ENCODE data around the gene ABCC4.
"Not testable (repeated sequence)": the region's sequence is repeated elsewhere in the genome, so short reads cannot be mapped to it uniquely, and the experiment has no call there.

The ABCC4 gene

GRCh38 chr13:95199896-95200295 is 101.4 kb downstream of the ABCC4 start:
- no peak for TF ChIP-seq CTCF (IDR thresholded peaks at IDR 0.05; ENCODE audit: low read depth, low read length)
- no peak for DNase-seq
- Histone ChIP-seq H3K4me3 (ENCODE audit: low read depth, low read length) (no peak overlapping the region), H3K4me1 (no peaks in the 10 kb centered on the region), H3K27me3 (no peaks in the 10 kb centered on the region), H3K36me3 (no peaks in the 10 kb centered on the region), H3K9me3 (no peaks in the 10 kb centered on the region)

GRCh38 chr13:95198606-95199005 is 102.6 kb downstream of the ABCC4 start:
- H3K4me1 ChIP-seq; DNase-seq; H3K36me3 ChIP-seq; H3K4me3 ChIP-seq (ENCODE audit: low read depth, low read length); H3K9me3 ChIP-seq; H3K27me3 ChIP-seq: not testable (repeated sequence)

DNA sequence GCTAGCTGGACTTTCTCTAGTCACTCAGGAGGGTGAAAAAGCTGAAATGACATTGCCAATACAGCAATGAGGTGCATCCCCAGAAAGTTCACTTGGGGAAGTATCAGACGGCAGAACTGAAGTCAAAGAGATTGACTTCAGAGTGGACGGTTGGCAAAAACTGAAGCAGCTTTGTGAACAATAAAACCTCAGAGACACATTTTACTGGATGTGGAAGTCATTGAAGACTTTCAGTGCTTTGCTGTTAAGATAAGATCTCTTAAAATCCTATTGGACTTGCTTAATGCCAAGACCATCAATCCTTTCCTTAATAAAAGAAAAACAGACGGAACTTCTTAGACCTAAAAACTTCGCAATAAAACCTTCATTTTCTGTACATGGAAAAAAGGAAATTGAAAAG is 103.7 kb downstream of the ABCC4 start:
- Histone ChIP-seq H3K4me1 (no peaks in the 10 kb centered on the region), H3K36me3 (no peaks in the 10 kb centered on the region), H3K27me3 (no peaks in the 10 kb centered on the region), H3K4me3 (ENCODE audit: low read depth, low read length) (no peak overlapping the region), H3K9me3 (no peaks in the 10 kb centered on the region)
- no peak for TF ChIP-seq CTCF (IDR thresholded peaks at IDR 0.05; ENCODE audit: low read depth, low read length)
- no peak for DNase-seq

GRCh38 chr13:95195146-95195545 is 106.1 kb downstream of the ABCC4 start:
- no peaks in the 10 kb centered on the region for H3K27me3 ChIP-seq
- DNase-seq, result no peak
- no peak for TF ChIP-seq CTCF (IDR thresholded peaks at IDR 0.05; ENCODE audit: low read depth, low read length)
- no peaks in the 10 kb centered on the region for H3K9me3 ChIP-seq
- no peaks in the 10 kb centered on the region for H3K36me3 ChIP-seq
- H3K4me3 ChIP-seq (ENCODE audit: low read depth, low read length), result no peak overlapping the region
- H3K4me1 ChIP-seq, result no peaks in the 10 kb centered on the region; the same call in 1 of the 2 replicates

GRCh38 chr13:95193509-95194230 is 107.6 kb downstream of the ABCC4 start:
- Histone ChIP-seq H3K36me3 (no peaks in the 10 kb centered on the region), H3K4me1 (no peaks in the 10 kb centered on the region; the same call in 1 of the 2 replicates), H3K27me3 (no peaks in the 10 kb centered on the region), H3K9me3 (no peaks in the 10 kb centered on the region), H3K4me3 (ENCODE audit: low read depth, low read length) (no peak overlapping the region)
- no peak for TF ChIP-seq CTCF (IDR thresholded peaks at IDR 0.05; ENCODE audit: low read depth, low read length)
- DNase-seq, result no peak

DNA sequence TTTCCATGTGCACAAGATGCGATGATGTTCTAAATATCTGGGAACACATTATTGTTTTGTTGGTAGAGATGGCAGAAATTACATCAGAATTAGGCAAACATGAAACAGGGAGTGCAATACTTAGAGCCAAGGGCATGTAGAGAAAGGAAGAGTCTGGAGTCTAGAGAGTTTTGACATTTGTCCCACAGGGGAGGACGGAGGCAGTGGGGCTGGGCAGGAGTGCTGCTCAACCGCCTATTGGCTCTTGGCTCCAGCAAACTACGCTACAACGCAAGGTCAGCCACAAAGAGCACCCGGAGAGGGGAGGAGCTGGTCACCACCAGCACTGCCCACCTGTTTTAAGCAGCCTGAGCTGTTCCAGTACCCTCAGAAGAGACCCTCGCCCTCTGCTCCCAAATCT is 108.3 kb downstream of the ABCC4 start:
- H3K27me3 ChIP-seq, result no peaks in the 10 kb centered on the region
- no peak overlapping the region for H3K4me3 ChIP-seq (ENCODE audit: low read depth, low read length)
- no peaks in the 10 kb centered on the region for H3K36me3 ChIP-seq
- no peak for TF ChIP-seq CTCF (IDR thresholded peaks at IDR 0.05; ENCODE audit: low read depth, low read length)
- H3K4me1 ChIP-seq, result no peaks in the 10 kb centered on the region; the same call in 1 of the 2 replicates
- no peak for DNase-seq
- H3K9me3 ChIP-seq, result no peaks in the 10 kb centered on the region

DNA sequence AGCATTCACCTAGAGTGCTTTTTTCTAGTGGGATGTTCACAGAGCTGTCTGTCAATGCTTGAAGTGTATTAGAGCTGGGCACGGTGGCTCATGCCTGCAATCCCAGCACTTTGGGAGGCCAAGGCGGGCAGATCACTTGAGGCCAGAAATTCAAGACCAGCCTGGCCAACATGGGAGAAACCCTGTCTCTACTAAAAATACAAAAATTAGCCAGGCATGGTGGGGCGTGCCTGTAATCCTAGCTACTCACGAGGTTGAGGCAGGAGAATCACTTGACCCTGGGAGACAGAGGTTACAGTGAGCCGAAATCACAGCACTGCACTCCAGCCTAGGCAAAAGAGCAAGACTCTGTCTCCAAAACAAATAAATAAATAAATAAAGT is 108.7 kb downstream of the ABCC4 start:
- not testable (repeated sequence) for H3K4me1 ChIP-seq; DNase-seq; H3K9me3 ChIP-seq; H3K36me3 ChIP-seq; H3K4me3 ChIP-seq (ENCODE audit: low read depth, low read length); H3K27me3 ChIP-seq

Measured in BE2C (cell line).